Body of pancreas (tissue), 4 donors: ENCODE data around the gene BARHL1.

Experiments used
- POLR2A ChIP-seq, 3 donors: fragments of 450-650 bp; IDR thresholded peaks; one replicate each; pipeline ENCODE4 v1.6.1; 2016; ENCODE audit warnings: antibody characterized with exemption in 3 of 3, mild to moderate bottlenecking in 2 of 3
- TF ChIP-seq, protein P1 (sequence below), 7 experiments: fragments of 450-650 bp in 4 of 7; fragments of 200-600 bp in 3 of 7; sonication (generic) in 3 of 7; IDR thresholded peaks; one replicate each; pipeline ENCODE4 v1.5.1; 2016 to 2019; ENCODE audit warnings: antibody characterized with exemption in 7 of 7

DNA sequence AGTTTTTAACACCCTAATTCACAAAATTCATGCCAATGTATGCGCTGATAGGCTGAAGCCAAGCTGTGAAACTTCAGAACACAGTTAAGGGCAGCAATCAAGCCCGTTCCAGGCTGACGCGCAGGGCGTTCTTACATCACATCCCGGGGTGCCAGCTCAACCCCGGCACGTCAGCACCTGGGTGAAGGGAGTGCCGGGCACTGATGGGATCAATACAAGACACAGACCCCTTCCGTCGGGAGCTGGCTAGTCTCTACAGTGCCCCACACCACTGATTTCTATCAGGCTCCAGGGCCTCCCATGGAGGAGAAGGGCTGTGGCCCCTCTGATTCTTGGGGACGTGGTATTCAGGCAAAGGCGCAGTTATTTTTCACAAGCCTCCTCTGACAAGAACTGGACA is 12.0 kb downstream of the BARHL1 start:
- TF ChIP-seq POLR2A (IDR thresholded peaks at IDR 0.05): no peak
- TF ChIP-seq, protein P1, sequence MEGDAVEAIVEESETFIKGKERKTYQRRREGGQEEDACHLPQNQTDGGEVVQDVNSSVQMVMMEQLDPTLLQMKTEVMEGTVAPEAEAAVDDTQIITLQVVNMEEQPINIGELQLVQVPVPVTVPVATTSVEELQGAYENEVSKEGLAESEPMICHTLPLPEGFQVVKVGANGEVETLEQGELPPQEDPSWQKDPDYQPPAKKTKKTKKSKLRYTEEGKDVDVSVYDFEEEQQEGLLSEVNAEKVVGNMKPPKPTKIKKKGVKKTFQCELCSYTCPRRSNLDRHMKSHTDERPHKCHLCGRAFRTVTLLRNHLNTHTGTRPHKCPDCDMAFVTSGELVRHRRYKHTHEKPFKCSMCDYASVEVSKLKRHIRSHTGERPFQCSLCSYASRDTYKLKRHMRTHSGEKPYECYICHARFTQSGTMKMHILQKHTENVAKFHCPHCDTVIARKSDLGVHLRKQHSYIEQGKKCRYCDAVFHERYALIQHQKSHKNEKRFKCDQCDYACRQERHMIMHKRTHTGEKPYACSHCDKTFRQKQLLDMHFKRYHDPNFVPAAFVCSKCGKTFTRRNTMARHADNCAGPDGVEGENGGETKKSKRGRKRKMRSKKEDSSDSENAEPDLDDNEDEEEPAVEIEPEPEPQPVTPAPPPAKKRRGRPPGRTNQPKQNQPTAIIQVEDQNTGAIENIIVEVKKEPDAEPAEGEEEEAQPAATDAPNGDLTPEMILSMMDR (IDR thresholded peaks at IDR 0.05): no peak
